GM12875 (cell line): ENCODE results near the gene MAGEB17.
"Not testable (repeated sequence)": the region's sequence is repeated elsewhere in the genome, so short reads cannot be mapped to it uniquely, and the experiment has no call there.

Experiments
- H3K4me3 ChIP-seq: one replicate; pipeline ENCODE4 v1.5.1; 2011; ENCODE audit warnings: low read depth, low read length, control low read depth
- CTCF ChIP-seq: IDR thresholded peaks from 2 replicates; pipeline ENCODE4 v1.5.1; 2011; ENCODE audit warnings: low read depth, mild to moderate bottlenecking, control low read depth, inconsistent platforms, low read length, moderate library complexity, borderline replicate concordance; ENCODE audit not compliant: insufficient read depth

Gene MAGEB17

GRCh38 chrX:16148896-16149295 is 18.4 kb upstream of the MAGEB17 start:
- no peak overlapping the region for H3K4me3 ChIP-seq
- TF ChIP-seq CTCF, result no peak

DNA sequence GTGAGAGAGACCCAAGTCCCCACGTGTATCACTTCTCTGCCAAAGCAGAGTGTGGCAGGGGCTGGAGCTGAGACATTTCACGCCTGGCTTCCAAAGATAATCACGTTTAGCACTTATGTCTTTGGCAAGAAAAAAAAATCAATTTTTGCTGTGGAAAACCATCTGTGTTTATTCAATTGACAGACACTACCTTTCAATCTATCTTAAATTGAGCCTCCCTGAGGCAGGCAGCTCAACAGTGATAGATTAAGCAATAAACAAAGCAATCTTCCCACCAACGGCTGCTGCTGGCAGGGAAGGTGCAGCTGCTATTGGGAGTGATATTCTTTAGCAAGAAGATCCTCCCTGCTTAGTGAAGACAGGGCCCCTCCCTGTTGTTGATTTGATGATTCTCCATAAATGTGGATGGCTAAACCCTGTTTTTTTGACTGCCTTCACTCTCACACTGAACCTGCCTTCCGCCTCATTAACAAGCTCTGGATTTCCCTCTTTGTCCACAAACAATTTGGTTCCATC is 11.6 kb upstream of the MAGEB17 start:
- TF ChIP-seq CTCF, result no peak
- H3K4me3 ChIP-seq, result no peak overlapping the region

DNA sequence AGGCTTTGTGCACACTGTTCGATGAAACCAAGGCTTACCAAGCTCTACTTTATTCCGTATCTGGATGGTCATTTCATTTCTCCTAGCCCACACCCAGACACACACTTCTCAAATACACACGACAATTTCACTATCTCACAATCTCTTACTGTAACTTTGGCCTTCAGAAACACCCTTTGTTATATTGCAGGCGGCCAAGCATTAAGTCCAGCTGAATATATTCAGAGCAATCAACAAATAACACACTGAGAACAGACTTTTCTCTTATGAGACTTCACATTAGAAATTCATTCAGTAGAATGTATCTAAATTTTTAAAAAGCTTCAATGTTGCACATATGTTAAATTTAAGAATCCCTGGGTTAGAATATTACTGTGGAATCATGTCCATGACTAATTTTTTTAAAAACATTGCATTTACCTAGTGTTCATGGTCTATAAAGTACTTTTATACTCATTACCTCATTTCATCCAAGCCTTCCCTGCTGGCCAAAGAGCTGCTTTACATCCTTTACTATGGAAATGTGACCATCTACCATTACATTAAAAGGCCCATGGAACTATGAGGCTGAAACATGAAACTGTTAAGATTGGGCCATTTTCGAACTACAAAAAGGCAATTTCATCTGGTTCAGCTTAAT is 10.5 kb upstream of the MAGEB17 start:
- no peak overlapping the region for H3K4me3 ChIP-seq
- no peak for TF ChIP-seq CTCF

DNA sequence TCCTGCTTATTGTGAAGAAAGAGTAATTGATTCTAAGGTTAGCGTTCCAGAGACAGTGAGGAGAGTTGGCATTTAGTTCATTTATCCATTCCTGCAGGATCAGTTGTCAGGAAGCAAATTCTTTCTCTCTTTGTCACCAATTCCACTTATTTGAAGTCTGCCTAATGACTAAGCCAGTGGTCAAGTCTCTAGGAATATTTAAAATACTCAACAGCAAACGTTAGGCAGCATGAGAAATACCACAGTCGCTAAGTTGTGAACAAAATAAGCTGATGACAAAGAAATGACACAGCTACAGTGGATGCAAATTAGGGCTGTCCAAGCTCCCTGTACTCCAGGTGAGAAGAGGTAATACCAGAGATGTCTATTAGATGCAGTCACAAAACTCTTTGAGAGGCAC is 6.6 kb upstream of the MAGEB17 start:
- no peak overlapping the region for H3K4me3 ChIP-seq
- TF ChIP-seq CTCF, result no peak

DNA sequence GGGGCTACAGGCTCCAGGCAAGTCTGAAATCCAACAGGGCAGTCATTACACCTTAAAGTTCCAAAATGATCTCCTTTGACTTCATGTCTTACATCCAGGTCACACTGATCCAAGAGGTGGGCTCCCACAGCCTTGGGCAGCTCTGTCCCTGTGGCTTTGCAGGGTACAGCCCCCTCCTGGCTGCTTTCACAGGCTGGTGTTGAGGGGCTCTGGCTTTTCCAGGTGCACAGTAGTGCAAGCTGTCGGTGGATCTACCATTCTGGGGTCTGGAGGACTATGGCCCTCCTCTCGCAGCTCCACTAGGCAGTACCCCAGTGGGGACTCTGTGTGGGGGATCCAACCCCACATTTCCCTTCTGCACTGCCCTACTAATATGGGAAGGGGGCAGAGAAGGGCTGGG is 6.1 kb upstream of the MAGEB17 start:
- not testable (repeated sequence) for H3K4me3 ChIP-seq

- no peak for TF ChIP-seq CTCF
- H3K4me3 ChIP-seq, result no peak overlapping the region
Measured at GRCh38 chrX:16162391-16162790, 4.9 kb upstream of the MAGEB17 start.

GRCh38 chrX:16164748-16165147 is 2.5 kb upstream of the MAGEB17 start:
- no peak for TF ChIP-seq CTCF

GRCh38 chrX:16171039-16171438 is 3.8 kb downstream of the MAGEB17 start:
- no peak for TF ChIP-seq CTCF
- H3K4me3 ChIP-seq, result no peak overlapping the region

More at GRCh38 chrX:16164748-16165147, 2.5 kb upstream of the MAGEB17 start:
- no peak overlapping the region for H3K4me3 ChIP-seq
